Measurements from ENCODE around the gene OR2M3. TPM values are rescaled to one million over a fixed set of nuclear protein-coding genes. Genes with fewer than 3 reads are reported as not detected.
"Not testable (repeated sequence)": the region's sequence is repeated elsewhere in the genome, so short reads cannot be mapped to it uniquely, and the experiment has no call there.

Gene OR2M3
- total RNA-seq = not detected
- long read RNA-seq = 0 reads

- intact Hi-C loops (cut with DNase I, micrococcal nuclease) = no loop called here
- no peak for DNase-seq
- ATAC-seq = no peak
These were observed at the start of gene OR2M3 for GRCh38 chr1:248196965-248197364. Gene OR2M3 (plus strand): TSS chr1:248197265. CDS start chr1:248203068, 5,803 bp downstream.

- intact Hi-C loops (cut with DNase I, micrococcal nuclease) = no loop called here
- DNase-seq (no peak), ATAC-seq (no peak)
These were observed 44.8 kb upstream of the OR2M3 start for GRCh38 chr1:248152056-248152827.

- intact Hi-C loops (cut with DNase I, micrococcal nuclease) = no loop called here
- ATAC-seq (no peak), DNase-seq (no peak)
These were observed 41.1 kb upstream of the OR2M3 start for GRCh38 chr1:248155927-248156326.

- intact Hi-C loops (cut with DNase I, micrococcal nuclease) = no loop called here
- ATAC-seq = no peak
- DNase-seq = no peak
These were observed 38.3 kb upstream of the OR2M3 start for GRCh38 chr1:248158758-248159157.

- intact Hi-C loops (cut with DNase I, micrococcal nuclease) = no loop called here
- no peak for ATAC-seq
These were observed 33.0 kb upstream of the OR2M3 start for GRCh38 chr1:248164031-248164430.

GRCh38 chr1:248165186-248165585, 31.9 kb upstream of the OR2M3 start:
- intact Hi-C loops (cut with DNase I, micrococcal nuclease) = no loop called here
- DNase-seq (no peak), ATAC-seq (no peak)

More at GRCh38 chr1:248164031-248164430, 33.0 kb upstream of the OR2M3 start:
- no peak for DNase-seq

GRCh38 chr1:248174521-248174920, 22.5 kb upstream of the OR2M3 start, which contains the start of gene OR2M2:
Gene OR2M2 (plus strand): TSS chr1:248174821. CDS start chr1:248179986, 5,165 bp downstream.
- no peak for DNase-seq
- ATAC-seq = no peak
- intact Hi-C loops (cut with DNase I, micrococcal nuclease) = no loop called here

GRCh38 chr1:248183996-248184395, 13.1 kb upstream of the OR2M3 start:
- DNase-seq (no peak), ATAC-seq (no peak)
- intact Hi-C loops (cut with DNase I, micrococcal nuclease) = no loop called here

- DNase-seq (no peak), ATAC-seq (no peak)
- intact Hi-C loops (cut with DNase I, micrococcal nuclease) = no loop called here
These were observed 9.7 kb upstream of the OR2M3 start for GRCh38 chr1:248187363-248187762.

GRCh38 chr1:248189026-248189425, 8.0 kb upstream of the OR2M3 start:
- ATAC-seq (no peak), DNase-seq (no peak)
- intact Hi-C loops (cut with DNase I, micrococcal nuclease) = no loop called here

- DNase-seq (no peak), ATAC-seq (no peak)
- intact Hi-C loops (cut with DNase I, micrococcal nuclease) = no loop called here
These were observed 2.9 kb upstream of the OR2M3 start for GRCh38 chr1:248194117-248194516.

- DNase-seq (no peak), ATAC-seq (no peak)
- intact Hi-C loops (cut with DNase I, micrococcal nuclease) = no loop called here
These were observed 18.8 kb downstream of the OR2M3 start for GRCh38 chr1:248215880-248216279.

GRCh38 chr1:248225537-248225936, 28.5 kb downstream of the OR2M3 start:
- ATAC-seq (no peak), DNase-seq (no peak)
- intact Hi-C loops (cut with DNase I, micrococcal nuclease) = no loop called here

- intact Hi-C loops (cut with DNase I, micrococcal nuclease) = no loop called here
- DNase-seq = no peak
- ATAC-seq = no peak
These were observed 32.4 kb downstream of the OR2M3 start for GRCh38 chr1:248229360-248229908.

- DNase-seq (no peak), ATAC-seq (no peak)
- intact Hi-C loops (cut with DNase I, micrococcal nuclease) = no loop called here
These were observed 34.1 kb downstream of the OR2M3 start, which contains the start of gene OR2M4 for GRCh38 chr1:248231117-248231516. Gene OR2M4 (plus strand): TSS chr1:248231417. CDS start chr1:248238929, 7,512 bp downstream.

- DNase-seq (no peak), ATAC-seq (no peak)
- intact Hi-C loops (cut with DNase I, micrococcal nuclease) = no loop called here
These were observed 42.4 kb downstream of the OR2M3 start for GRCh38 chr1:248239478-248239877.

- DNase-seq = peak in 1 of 2 donors; percentile 5
- intact Hi-C loops (cut with DNase I, micrococcal nuclease) = no loop called here
- no peak for ATAC-seq
These were observed 46.1 kb downstream of the OR2M3 start for GRCh38 chr1:248243204-248243603.

- ATAC-seq; DNase-seq; intact Hi-C loops (cut with DNase I, micrococcal nuclease): not testable (repeated sequence)
These were observed 62.2 kb downstream of the OR2M3 start for GRCh38 chr1:248259309-248259708.

Measured in left colon (tissue), 2 donors.